ENCODE measurements around the gene ZZZ3.
"Not testable (repeated sequence)": the region's sequence is repeated elsewhere in the genome, so short reads cannot be mapped to it uniquely, and the experiment has no call there.

ZZZ3 gene

DNA sequence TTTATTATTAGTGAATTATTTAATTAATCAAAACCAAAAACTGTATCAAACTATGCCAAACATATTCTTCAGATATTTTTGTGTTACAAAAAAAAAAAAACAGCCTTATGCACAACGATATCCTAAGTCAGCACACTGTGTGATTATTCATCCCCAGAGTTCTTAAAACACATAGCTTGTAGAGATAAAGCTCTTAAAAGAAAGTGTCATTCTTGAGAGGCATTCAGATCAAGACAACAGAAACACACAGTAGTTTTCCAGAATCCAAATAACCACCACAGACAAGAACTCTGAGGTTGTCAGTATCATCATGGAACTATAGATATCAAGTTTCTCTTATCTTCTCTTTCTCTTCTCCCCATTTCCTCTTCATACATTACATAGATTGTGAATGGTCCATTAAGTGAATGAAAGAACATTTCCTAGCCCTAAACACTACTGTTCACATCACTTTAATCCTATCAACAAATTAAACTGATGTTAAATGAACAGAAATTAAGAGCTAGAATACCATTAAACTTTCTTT, 13.5 kb downstream of the ZZZ3 start:
- DNase-seq, result no peak

GRCh38 chr1:77664939-77665516, 17.4 kb downstream of the ZZZ3 start:
- no peak for DNase-seq

- no peak for DNase-seq
Measured at GRCh38 chr1:77661696-77662095, 20.8 kb downstream of the ZZZ3 start.

GRCh38 chr1:77659879-77660593, 22.4 kb downstream of the ZZZ3 start:
- no peak for DNase-seq

DNA sequence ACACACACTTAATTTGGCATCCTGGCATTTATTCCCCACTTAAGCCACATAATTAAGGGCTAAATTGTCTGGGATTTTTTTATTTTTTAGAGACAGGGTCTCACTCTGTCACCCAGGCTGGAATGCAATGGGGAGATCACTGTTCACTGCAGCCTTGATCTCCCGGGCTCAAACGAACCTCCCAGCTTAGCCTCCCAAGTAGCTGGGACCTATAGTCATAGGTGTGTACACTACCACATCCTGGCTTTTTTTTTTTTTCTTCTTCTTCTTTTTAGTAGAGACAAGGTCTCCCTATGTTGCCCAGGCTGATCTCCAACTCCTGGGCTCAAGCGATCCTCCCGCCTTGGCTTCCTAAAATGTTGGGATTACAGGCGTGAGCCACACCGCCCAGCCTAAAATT, 24.2 kb downstream of the ZZZ3 start:
- DNase-seq, result no peak

DNA sequence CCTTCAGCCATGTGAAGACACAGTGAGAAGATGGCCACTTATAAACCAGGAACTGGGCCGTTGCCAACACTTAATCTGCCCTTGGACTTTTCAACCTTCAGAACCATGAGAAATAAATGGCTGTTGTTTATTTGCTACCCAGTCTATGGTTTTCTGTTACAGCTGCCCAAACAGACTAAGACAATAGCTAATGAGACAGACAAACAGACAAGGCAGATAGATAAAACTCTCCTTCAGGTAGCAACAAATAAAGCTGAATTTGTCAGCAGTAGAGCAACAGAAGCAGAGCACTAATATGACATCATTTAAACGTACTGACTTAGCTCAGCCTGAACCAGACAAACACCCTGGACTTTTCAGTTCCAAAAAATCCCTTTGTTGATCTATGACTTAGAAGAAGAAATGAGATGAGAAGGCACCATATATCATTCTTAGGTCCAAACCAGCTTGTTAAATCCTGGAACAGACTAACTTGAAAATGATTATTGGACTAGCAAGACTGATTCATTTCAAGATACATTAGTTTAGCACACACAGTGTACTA, 27.0 kb downstream of the ZZZ3 start:
- DNase-seq, result no peak

DNA sequence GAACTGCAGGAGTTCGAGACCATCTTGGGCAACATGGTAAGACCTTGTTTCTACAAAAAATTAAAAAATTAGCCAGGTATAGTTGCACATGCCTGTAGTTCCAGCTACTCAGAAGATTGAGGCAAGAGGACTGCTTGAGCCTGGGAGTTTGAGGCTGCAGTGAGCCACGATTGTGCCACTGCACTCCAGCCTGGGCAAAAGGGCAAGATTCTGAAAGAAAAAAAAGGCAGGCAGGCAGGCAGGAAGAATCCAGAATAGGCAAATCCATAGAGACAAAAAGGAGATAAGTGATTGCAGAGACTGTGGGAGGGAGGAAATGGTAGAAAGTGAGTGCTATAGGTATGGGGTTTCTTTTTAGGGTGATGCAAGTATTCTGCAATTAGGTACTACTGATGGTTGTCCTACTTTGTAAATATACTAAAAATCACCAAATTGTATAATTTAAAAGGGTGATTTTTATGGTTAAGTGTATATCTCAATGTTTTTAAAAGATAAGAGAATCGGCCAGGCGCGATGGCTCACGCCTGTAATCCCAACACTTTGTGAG, 29.4 kb downstream of the ZZZ3 start:
- no peak for DNase-seq

- DNase-seq, result no peak
Measured at GRCh38 chr1:77652268-77652667, 30.2 kb downstream of the ZZZ3 start.

DNA sequence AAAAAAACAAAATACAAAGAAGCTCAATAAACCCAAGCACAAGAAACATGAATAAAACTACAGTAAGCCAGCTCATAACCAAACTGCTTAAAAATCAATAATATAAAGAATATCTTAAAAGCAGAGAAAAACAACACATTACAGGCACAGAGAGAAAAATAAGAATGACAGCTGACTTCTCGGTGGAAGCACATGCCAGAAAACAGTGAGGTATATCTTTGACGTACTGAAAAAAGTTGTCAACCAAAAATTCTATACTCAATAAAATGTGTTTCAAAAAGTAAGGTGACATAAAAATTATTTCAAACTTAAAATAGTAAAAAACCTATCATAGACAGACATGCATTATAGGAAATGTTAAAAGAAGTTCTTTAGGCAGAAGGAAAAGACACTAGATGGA, 33.3 kb downstream of the ZZZ3 start:
- DNase-seq, result no peak

DNA sequence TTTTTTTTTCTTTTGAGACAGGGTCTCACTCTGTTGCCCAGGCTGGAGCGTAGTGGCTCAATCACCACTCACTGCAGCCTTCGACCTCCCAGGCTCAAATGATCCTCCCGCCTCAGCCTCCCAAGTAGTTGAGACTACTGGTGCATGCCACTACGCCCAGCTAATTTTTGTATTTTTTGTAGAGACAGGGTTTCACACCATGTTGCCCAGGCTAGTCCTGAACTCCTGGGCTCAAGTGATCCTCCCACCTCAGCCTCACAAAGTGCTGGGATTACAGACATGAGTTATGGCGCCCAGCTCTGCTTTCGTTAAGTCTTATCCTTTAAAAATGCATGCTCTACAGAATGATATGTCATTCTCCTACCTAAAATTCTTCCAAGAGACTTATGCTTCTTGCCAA, 36.2 kb downstream of the ZZZ3 start:
- DNase-seq, result not testable (repeated sequence)

- no peak for DNase-seq
Measured at GRCh38 chr1:77643456-77643855, 39.0 kb downstream of the ZZZ3 start.

- DNase-seq, result no peak
Measured at GRCh38 chr1:77642941-77643340, 39.5 kb downstream of the ZZZ3 start.

- no peak for DNase-seq
Measured at GRCh38 chr1:77642196-77642595, 40.3 kb downstream of the ZZZ3 start.

GRCh38 chr1:77639557-77640069, 42.8 kb downstream of the ZZZ3 start:
- DNase-seq, result no peak

DNA sequence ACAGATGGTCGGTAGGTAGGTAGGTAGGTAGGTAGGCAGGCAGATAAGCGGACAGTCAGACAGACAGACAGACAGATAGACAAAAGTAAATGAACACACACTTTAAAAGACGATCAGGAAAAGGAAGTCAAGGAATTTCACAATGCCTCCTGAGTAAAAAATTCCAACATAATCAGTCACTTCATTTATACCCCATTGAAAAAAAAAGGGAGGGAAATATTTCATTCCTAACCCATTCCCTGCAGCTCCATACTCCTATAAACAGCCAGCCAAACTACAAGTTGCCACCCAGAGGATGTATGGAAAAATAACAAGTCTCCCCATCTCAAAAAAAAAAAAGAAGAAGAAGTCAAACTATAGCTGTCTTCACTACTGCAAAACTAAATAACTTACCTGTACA, 43.4 kb downstream of the ZZZ3 start:
- DNase-seq, result no peak

GRCh38 chr1:77636864-77637263, 45.6 kb downstream of the ZZZ3 start:
- DNase-seq, result no peak
